Measurements from ENCODE around the gene CDH4. TPM values are rescaled to one million over a fixed set of nuclear protein-coding genes. Genes with fewer than 3 reads are reported as not detected.

The CDH4 gene
- total RNA-seq, 1 experiment from 2014 or later, result 5.3 TPM

DNA sequence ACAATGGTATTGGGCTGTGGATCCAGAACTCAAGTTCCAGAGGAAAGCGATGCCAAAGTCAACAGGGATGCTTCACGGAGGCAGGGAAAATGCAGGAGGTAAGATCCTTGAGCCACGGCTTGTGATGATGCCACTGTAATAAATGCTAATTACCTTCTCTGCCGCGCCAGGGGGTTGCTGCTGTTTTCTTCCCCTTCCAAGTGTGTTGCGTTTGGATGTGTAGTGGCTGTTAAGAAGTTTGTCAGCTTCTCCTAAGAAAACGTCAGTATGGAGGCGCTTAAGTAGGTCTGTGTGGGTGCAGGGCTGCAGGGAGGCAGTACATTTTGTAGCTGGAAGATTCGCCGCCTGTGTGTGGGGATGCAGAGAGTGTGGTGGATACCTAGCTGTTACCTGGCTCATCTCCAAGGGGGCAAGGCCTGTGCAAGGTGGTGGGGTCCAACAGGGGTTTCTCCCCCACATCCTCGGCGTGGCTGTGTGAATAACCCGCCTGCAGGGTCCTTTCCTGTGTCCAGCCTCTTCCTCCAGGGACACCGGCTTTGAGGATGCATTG, 318.7 kb downstream of the CDH4 start:
- ChIA-PET POLR2A (no interaction called here), CTCF (interaction anchor here (1.5 kb wide), 1 partner anchor 11 kb away, joined by 3 read pairs; no protein-coding TSS in a partner anchor)
- Mint-ChIP-seq H3K4me1 (peaks cover 20% of the 10 kb centered on the region), H3K36me3 (no peaks in the 10 kb centered on the region), H3K27ac (no peak overlapping the region), H3K27me3 (ENCODE audit: low read depth) (peaks cover 35% of the 10 kb centered on the region), H3K4me3 (no peak overlapping the region), H3K9me3 (peaks cover 13% of the 10 kb centered on the region)
- DNase-seq (ENCODE audit: low spot score) (no peak), ATAC-seq (no peak)
- TF ChIP-seq ZNF121 (CRISPR knock-in tag; IDR thresholded peaks at IDR 0.05), result no peak
- no peak for TF ChIP-seq KAT7 (CRISPR knock-in tag; IDR thresholded peaks at IDR 0.05; ENCODE audit: borderline replicate concordance)
- TF ChIP-seq EMX1 (CRISPR knock-in tag; IDR thresholded peaks at IDR 0.05), result no peak
- no peak for TF ChIP-seq ZNF263 (CRISPR knock-in tag; IDR thresholded peaks at IDR 0.05; ENCODE audit: low read depth)
- no peak for TF ChIP-seq ZNF317 (CRISPR knock-in tag; IDR thresholded peaks at IDR 0.05; ENCODE audit: borderline replicate concordance, low read depth)
- TF ChIP-seq, protein P1, sequence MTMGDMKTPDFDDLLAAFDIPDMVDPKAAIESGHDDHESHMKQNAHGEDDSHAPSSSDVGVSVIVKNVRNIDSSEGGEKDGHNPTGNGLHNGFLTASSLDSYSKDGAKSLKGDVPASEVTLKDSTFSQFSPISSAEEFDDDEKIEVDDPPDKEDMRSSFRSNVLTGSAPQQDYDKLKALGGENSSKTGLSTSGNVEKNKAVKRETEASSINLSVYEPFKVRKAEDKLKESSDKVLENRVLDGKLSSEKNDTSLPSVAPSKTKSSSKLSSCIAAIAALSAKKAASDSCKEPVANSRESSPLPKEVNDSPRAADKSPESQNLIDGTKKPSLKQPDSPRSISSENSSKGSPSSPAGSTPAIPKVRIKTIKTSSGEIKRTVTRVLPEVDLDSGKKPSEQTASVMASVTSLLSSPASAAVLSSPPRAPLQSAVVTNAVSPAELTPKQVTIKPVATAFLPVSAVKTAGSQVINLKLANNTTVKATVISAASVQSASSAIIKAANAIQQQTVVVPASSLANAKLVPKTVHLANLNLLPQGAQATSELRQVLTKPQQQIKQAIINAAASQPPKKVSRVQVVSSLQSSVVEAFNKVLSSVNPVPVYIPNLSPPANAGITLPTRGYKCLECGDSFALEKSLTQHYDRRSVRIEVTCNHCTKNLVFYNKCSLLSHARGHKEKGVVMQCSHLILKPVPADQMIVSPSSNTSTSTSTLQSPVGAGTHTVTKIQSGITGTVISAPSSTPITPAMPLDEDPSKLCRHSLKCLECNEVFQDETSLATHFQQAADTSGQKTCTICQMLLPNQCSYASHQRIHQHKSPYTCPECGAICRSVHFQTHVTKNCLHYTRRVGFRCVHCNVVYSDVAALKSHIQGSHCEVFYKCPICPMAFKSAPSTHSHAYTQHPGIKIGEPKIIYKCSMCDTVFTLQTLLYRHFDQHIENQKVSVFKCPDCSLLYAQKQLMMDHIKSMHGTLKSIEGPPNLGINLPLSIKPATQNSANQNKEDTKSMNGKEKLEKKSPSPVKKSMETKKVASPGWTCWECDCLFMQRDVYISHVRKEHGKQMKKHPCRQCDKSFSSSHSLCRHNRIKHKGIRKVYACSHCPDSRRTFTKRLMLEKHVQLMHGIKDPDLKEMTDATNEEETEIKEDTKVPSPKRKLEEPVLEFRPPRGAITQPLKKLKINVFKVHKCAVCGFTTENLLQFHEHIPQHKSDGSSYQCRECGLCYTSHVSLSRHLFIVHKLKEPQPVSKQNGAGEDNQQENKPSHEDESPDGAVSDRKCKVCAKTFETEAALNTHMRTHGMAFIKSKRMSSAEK (CRISPR knock-in tag; IDR thresholded peaks at IDR 0.05; ENCODE audit: borderline replicate concordance), result no peak
- no peak for TF ChIP-seq GABPB1 (CRISPR knock-in tag; IDR thresholded peaks at IDR 0.05)

DNA sequence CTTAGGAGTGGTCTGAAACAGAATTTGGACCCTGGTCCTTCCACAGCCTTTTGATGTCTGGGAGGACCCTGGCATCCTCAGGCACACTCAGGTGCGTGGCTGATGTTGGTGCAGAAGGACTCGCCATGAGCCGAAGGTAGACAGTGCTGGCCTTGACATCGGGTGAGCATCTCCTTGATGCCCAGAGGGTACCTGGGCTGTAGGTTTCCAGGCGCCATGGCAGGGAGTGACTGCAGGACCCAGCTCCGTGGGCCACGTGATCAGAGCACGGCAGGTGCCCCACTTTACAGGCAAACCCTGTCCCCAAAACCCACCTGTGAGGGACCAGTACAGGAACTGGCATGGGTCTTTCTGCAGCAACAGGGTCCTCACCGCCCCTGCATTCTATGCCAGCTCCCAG, 319.2 kb downstream of the CDH4 start:
- TF ChIP-seq, protein P2, sequence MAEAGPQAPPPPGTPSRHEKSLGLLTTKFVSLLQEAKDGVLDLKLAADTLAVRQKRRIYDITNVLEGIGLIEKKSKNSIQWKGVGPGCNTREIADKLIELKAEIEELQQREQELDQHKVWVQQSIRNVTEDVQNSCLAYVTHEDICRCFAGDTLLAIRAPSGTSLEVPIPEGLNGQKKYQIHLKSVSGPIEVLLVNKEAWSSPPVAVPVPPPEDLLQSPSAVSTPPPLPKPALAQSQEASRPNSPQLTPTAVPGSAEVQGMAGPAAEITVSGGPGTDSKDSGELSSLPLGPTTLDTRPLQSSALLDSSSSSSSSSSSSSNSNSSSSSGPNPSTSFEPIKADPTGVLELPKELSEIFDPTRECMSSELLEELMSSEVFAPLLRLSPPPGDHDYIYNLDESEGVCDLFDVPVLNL (CRISPR knock-in tag; IDR thresholded peaks at IDR 0.05; ENCODE audit: borderline replicate concordance, low read depth), result no peak
- TF ChIP-seq MXD4 (CRISPR knock-in tag; IDR thresholded peaks at IDR 0.05; ENCODE audit: borderline replicate concordance) (no peak), ZNF423 (CRISPR knock-in tag; IDR thresholded peaks at IDR 0.05) (no peak), ZNF317 (CRISPR knock-in tag; IDR thresholded peaks at IDR 0.05; ENCODE audit: borderline replicate concordance, low read depth) (no peak), IRF2 (CRISPR knock-in tag; IDR thresholded peaks at IDR 0.05; ENCODE audit: borderline replicate concordance, low read depth) (no peak), FOXK1 (CRISPR knock-in tag; IDR thresholded peaks at IDR 0.05) (no peak), CBFB (CRISPR knock-in tag; IDR thresholded peaks at IDR 0.05; ENCODE audit: low read depth) (no peak), ZNF416 (CRISPR knock-in tag; IDR thresholded peaks at IDR 0.05) (no peak), NR2C2 (CRISPR knock-in tag; IDR thresholded peaks at IDR 0.05) (no peak)
- TF ChIP-seq, protein P3, sequence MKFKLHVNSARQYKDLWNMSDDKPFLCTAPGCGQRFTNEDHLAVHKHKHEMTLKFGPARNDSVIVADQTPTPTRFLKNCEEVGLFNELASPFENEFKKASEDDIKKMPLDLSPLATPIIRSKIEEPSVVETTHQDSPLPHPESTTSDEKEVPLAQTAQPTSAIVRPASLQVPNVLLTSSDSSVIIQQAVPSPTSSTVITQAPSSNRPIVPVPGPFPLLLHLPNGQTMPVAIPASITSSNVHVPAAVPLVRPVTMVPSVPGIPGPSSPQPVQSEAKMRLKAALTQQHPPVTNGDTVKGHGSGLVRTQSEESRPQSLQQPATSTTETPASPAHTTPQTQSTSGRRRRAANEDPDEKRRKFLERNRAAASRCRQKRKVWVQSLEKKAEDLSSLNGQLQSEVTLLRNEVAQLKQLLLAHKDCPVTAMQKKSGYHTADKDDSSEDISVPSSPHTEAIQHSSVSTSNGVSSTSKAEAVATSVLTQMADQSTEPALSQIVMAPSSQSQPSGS (CRISPR knock-in tag; IDR thresholded peaks at IDR 0.05; ENCODE audit: borderline replicate concordance, low read depth), result no peak
- TF ChIP-seq, protein P4, sequence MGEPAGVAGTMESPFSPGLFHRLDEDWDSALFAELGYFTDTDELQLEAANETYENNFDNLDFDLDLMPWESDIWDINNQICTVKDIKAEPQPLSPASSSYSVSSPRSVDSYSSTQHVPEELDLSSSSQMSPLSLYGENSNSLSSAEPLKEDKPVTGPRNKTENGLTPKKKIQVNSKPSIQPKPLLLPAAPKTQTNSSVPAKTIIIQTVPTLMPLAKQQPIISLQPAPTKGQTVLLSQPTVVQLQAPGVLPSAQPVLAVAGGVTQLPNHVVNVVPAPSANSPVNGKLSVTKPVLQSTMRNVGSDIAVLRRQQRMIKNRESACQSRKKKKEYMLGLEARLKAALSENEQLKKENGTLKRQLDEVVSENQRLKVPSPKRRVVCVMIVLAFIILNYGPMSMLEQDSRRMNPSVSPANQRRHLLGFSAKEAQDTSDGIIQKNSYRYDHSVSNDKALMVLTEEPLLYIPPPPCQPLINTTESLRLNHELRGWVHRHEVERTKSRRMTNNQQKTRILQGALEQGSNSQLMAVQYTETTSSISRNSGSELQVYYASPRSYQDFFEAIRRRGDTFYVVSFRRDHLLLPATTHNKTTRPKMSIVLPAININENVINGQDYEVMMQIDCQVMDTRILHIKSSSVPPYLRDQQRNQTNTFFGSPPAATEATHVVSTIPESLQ (CRISPR knock-in tag; IDR thresholded peaks at IDR 0.05), result no peak
- TF ChIP-seq, protein P5, sequence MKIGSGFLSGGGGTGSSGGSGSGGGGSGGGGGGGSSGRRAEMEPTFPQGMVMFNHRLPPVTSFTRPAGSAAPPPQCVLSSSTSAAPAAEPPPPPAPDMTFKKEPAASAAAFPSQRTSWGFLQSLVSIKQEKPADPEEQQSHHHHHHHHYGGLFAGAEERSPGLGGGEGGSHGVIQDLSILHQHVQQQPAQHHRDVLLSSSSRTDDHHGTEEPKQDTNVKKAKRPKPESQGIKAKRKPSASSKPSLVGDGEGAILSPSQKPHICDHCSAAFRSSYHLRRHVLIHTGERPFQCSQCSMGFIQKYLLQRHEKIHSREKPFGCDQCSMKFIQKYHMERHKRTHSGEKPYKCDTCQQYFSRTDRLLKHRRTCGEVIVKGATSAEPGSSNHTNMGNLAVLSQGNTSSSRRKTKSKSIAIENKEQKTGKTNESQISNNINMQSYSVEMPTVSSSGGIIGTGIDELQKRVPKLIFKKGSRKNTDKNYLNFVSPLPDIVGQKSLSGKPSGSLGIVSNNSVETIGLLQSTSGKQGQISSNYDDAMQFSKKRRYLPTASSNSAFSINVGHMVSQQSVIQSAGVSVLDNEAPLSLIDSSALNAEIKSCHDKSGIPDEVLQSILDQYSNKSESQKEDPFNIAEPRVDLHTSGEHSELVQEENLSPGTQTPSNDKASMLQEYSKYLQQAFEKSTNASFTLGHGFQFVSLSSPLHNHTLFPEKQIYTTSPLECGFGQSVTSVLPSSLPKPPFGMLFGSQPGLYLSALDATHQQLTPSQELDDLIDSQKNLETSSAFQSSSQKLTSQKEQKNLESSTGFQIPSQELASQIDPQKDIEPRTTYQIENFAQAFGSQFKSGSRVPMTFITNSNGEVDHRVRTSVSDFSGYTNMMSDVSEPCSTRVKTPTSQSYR (CRISPR knock-in tag; IDR thresholded peaks at IDR 0.05), result no peak
- Mint-ChIP-seq H3K27ac (no peak overlapping the region), H3K9me3 (peaks cover 15% of the 10 kb centered on the region), H3K4me1 (peaks cover 18% of the 10 kb centered on the region), H3K27me3 (ENCODE audit: low read depth) (peaks cover 34% of the 10 kb centered on the region), H3K36me3 (no peaks in the 10 kb centered on the region), H3K4me3 (no peak overlapping the region)
- ATAC-seq, result no peak
- POLR2A ChIA-PET, result no interaction called here
- CTCF ChIA-PET, result interaction anchor here (1.5 kb wide), 1 partner anchor 11 kb away, joined by 3 read pairs; no protein-coding TSS in a partner anchor
- DNase-seq (ENCODE audit: low spot score), result no peak
